ENCODE measurements around the gene PGLYRP1.

DNA sequence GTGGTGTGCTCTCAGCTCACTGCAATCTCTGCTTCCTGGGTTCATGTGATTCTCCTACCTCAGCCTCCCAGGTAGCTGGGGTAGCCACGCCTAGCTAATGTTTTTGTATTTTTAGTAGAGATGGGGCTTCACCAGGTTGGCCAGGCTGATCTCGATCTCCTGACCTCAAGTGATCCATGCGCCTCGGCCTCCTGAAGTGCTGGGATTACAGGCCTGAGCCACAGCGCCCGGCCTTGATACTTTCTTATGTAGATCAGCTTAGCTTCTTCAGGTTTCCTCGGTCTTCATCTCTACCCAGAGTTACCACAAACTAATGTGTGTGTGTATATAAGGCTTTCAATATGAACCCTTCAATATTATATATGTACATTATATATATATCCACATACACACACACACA is 37.5 kb downstream of the PGLYRP1 start:
- TF ChIP-seq, protein P1, sequence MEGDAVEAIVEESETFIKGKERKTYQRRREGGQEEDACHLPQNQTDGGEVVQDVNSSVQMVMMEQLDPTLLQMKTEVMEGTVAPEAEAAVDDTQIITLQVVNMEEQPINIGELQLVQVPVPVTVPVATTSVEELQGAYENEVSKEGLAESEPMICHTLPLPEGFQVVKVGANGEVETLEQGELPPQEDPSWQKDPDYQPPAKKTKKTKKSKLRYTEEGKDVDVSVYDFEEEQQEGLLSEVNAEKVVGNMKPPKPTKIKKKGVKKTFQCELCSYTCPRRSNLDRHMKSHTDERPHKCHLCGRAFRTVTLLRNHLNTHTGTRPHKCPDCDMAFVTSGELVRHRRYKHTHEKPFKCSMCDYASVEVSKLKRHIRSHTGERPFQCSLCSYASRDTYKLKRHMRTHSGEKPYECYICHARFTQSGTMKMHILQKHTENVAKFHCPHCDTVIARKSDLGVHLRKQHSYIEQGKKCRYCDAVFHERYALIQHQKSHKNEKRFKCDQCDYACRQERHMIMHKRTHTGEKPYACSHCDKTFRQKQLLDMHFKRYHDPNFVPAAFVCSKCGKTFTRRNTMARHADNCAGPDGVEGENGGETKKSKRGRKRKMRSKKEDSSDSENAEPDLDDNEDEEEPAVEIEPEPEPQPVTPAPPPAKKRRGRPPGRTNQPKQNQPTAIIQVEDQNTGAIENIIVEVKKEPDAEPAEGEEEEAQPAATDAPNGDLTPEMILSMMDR (conservative IDR thresholded peaks at IDR 0.05) = no peak
- no peak for TF ChIP-seq EZH2 (IDR thresholded peaks at IDR 0.05; ENCODE audit: low read depth)
